Esophagus muscularis mucosa (tissue), 4 donors: ENCODE measurements around the gene CCT3.

ENCODE experiments used
- EP300 ChIP-seq: sonication (generic); formaldehyde crosslinking; IDR thresholded peaks from one replicate; pipeline ENCODE4 v1.6.1; 2017; ENCODE audit warnings: antibody characterized with exemption
- POLR2AphosphoS5 ChIP-seq, 2 donors: sonication (generic); formaldehyde crosslinking; IDR thresholded peaks; one replicate each; pipeline ENCODE4 v1.6.1; 2017; ENCODE audit warnings: antibody characterized with exemption in 2 of 2
- TF ChIP-seq, protein P1 (sequence below), 3 experiments: fragments of 200-600 bp in 2 of 3; fragments of 450-650 bp in 1 of 3; sonication (generic) in 2 of 3; IDR thresholded peaks; one replicate each; pipeline ENCODE4 v1.5.1; 2017 to 2019; ENCODE audit warnings: antibody characterized with exemption in 3 of 3, mild to moderate bottlenecking in 2 of 3, moderate library complexity in 1 of 3

- TF ChIP-seq, protein P1, sequence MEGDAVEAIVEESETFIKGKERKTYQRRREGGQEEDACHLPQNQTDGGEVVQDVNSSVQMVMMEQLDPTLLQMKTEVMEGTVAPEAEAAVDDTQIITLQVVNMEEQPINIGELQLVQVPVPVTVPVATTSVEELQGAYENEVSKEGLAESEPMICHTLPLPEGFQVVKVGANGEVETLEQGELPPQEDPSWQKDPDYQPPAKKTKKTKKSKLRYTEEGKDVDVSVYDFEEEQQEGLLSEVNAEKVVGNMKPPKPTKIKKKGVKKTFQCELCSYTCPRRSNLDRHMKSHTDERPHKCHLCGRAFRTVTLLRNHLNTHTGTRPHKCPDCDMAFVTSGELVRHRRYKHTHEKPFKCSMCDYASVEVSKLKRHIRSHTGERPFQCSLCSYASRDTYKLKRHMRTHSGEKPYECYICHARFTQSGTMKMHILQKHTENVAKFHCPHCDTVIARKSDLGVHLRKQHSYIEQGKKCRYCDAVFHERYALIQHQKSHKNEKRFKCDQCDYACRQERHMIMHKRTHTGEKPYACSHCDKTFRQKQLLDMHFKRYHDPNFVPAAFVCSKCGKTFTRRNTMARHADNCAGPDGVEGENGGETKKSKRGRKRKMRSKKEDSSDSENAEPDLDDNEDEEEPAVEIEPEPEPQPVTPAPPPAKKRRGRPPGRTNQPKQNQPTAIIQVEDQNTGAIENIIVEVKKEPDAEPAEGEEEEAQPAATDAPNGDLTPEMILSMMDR (IDR thresholded peaks at IDR 0.05): no peak
- no peak for TF ChIP-seq POLR2AphosphoS5 (IDR thresholded peaks at IDR 0.05)
- TF ChIP-seq EP300: no peak
These were observed 75.4 kb downstream of the CCT3 start for GRCh38 chr1:156262461-156263287.
